HG02678 (cell line): ENCODE data around the gene LRRC31.

Experiments
- ATAC-seq: cut with Tn5 transposase; IDR thresholded peaks from one replicate; pipeline ENCODE4 v1.9.1; 2021; ENCODE audit warnings: mild to moderate bottlenecking, moderate library complexity; ENCODE audit not compliant: unreplicated experiment

Gene LRRC31

GRCh38 chr3:169813757-169814517 is 55.8 kb downstream of the LRRC31 start:
- ATAC-seq: peak; percentile 79

- ATAC-seq: no peak
Measured at GRCh38 chr3:169813278-169813677, 56.5 kb downstream of the LRRC31 start.

- peak; percentile 69 for ATAC-seq
Measured at GRCh38 chr3:169812332-169813235, 57.2 kb downstream of the LRRC31 start, which contains the start of the genes LRRC34 and LRRIQ4. Gene LRRC34 (minus strand): TSS chr3:169812904. CDS start chr3:169812548, 356 bp downstream. Gene LRRIQ4 (plus strand): TSS chr3:169812870. CDS start chr3:169821922, 9,052 bp downstream.

GRCh38 chr3:169811631-169812331 is 58.0 kb downstream of the LRRC31 start:
- ATAC-seq: peak; percentile 18

- ATAC-seq: no peak
Measured at GRCh38 chr3:169809230-169809795, 60.4 kb downstream of the LRRC31 start.

GRCh38 chr3:169804681-169805080 is 65.1 kb downstream of the LRRC31 start:
- ATAC-seq: no peak

- no peak for ATAC-seq
Measured at GRCh38 chr3:169792359-169792758, 77.4 kb downstream of the LRRC31 start.

GRCh38 chr3:169790687-169791429 is 78.9 kb downstream of the LRRC31 start:
- no peak for ATAC-seq

- ATAC-seq: no peak
Measured at GRCh38 chr3:169790219-169790618, 79.5 kb downstream of the LRRC31 start.
